ENCODE data around the gene JMJD6.
A peak's percentile ranks its signal among the peaks of the same experiment; 100 is the strongest.

Gene JMJD6

DNA sequence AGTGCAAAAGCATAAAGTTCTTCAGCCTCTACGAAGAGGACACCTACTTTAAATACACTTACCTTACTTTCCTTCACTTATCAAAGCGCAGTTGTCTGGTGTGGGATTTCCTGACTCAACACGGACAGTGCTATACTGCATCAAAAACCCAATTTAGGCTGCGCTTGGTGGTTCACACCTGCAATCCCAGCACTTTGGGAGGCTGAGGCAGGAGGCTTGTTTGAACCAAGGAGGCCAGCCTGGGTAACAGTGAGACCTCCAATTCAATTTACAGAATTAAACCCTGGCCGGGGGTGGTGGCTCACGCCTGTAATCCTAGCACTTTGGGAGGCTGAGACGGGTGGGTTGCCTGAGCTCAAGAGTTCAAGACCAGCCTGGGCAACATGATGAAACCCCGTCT, 4.1 kb downstream of the JMJD6 start:
- DNase-seq = no peak
- no peaks in the 10 kb centered on the region for H3K9me3 ChIP-seq (ENCODE audit: severe bottlenecking)
- no peak overlapping the region for H3K27ac ChIP-seq
- no peaks in the 10 kb centered on the region for H3K27me3 ChIP-seq (ENCODE audit: insufficient read depth, low read depth, severe bottlenecking)
- TF ChIP-seq, protein P1, sequence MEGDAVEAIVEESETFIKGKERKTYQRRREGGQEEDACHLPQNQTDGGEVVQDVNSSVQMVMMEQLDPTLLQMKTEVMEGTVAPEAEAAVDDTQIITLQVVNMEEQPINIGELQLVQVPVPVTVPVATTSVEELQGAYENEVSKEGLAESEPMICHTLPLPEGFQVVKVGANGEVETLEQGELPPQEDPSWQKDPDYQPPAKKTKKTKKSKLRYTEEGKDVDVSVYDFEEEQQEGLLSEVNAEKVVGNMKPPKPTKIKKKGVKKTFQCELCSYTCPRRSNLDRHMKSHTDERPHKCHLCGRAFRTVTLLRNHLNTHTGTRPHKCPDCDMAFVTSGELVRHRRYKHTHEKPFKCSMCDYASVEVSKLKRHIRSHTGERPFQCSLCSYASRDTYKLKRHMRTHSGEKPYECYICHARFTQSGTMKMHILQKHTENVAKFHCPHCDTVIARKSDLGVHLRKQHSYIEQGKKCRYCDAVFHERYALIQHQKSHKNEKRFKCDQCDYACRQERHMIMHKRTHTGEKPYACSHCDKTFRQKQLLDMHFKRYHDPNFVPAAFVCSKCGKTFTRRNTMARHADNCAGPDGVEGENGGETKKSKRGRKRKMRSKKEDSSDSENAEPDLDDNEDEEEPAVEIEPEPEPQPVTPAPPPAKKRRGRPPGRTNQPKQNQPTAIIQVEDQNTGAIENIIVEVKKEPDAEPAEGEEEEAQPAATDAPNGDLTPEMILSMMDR (IDR thresholded peaks at IDR 0.05; ENCODE audit: low read depth, low read length) = no peak
- H3K36me3 ChIP-seq = peaks cover 83% of the 10 kb centered on the region
- no peak overlapping the region for H3K4me3 ChIP-seq (ENCODE audit: low read depth, low read length)

DNA sequence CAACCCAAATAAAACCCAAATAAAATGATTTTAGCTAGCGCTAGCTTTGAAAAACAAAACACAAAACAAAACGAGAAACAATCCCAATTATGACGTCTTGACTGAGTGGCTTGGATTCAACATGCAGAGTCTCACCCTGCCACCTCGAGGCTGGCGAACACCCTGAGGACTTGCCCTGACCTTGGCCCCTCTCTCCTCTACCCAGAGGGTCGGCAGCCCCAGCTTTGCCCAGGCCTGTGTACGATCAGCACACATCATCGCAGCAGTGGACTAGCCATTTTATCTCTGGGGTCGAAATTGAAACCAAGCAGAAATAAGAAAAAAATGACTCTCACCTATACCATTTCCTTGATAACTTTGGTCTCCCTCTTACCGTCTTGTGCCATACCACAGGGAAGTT, 4.9 kb downstream of the JMJD6 start:
- no peak for DNase-seq
- no peak overlapping the region for H3K4me3 ChIP-seq (ENCODE audit: low read depth, low read length)
- peaks cover 91% of the 10 kb centered on the region for H3K36me3 ChIP-seq
- H3K27me3 ChIP-seq (ENCODE audit: insufficient read depth, low read depth, severe bottlenecking) = no peaks in the 10 kb centered on the region
- no peak overlapping the region for H3K27ac ChIP-seq
- H3K9me3 ChIP-seq (ENCODE audit: severe bottlenecking) = no peaks in the 10 kb centered on the region
- TF ChIP-seq, protein P1 (IDR thresholded peaks at IDR 0.05; ENCODE audit: low read depth, low read length) = no peak

DNA sequence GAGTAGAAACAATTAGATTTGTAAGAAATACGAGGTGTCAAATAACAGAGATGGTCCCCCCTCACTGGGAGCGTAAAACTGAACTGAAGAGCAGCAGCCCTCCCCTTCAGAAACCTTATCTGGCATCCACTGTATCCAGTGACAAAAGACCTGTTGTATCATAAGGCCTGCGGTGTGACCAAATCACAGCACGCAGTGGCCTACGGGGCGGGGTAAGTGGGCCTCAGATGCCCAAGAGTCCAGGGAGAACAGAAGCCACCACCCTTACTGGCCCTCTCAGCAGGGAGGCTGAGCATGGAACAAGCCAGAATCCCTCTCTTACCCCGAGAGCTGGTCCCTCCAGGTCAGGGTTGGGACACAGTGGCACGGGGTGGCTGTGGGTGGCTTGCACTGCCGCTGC, 5.5 kb downstream of the JMJD6 start:
- H3K36me3 ChIP-seq = peaks cover 92% of the 10 kb centered on the region
- H3K4me3 ChIP-seq (ENCODE audit: low read depth, low read length) = no peak overlapping the region
- TF ChIP-seq, protein P1 (IDR thresholded peaks at IDR 0.05; ENCODE audit: low read depth, low read length) = no peak
- H3K9me3 ChIP-seq (ENCODE audit: severe bottlenecking) = no peaks in the 10 kb centered on the region
- no peak for DNase-seq
- H3K27me3 ChIP-seq (ENCODE audit: insufficient read depth, low read depth, severe bottlenecking) = no peaks in the 10 kb centered on the region
- no peak overlapping the region for H3K27ac ChIP-seq

DNA sequence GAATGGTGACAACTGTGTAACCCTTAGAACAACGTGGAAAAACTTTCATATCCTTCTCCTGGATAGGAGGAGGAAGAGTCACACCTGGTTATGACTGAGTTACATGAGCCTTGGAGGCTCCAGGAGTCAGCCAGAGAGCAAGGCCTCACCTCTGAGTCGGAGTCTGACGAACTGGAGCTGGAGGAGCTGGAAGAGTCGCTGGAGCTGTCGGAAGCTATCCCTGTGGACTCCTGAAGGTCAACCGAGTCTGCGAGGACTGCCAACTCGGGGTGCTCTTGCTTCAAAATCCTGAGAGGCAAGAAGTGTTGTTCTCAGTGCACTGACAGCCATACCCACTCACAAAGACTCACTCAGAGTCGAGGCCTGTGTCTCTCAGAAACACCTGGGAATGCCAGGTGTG, 6.2 kb downstream of the JMJD6 start:
- H3K36me3 ChIP-seq = peaks cover 96% of the 10 kb centered on the region
- H3K9me3 ChIP-seq (ENCODE audit: severe bottlenecking) = no peaks in the 10 kb centered on the region
- H3K4me3 ChIP-seq (ENCODE audit: low read depth, low read length) = no peak overlapping the region
- no peak for DNase-seq
- H3K27me3 ChIP-seq (ENCODE audit: insufficient read depth, low read depth, severe bottlenecking) = no peaks in the 10 kb centered on the region
- H3K27ac ChIP-seq = no peak overlapping the region
- TF ChIP-seq, protein P1 (IDR thresholded peaks at IDR 0.05; ENCODE audit: low read depth, low read length) = no peak

DNA sequence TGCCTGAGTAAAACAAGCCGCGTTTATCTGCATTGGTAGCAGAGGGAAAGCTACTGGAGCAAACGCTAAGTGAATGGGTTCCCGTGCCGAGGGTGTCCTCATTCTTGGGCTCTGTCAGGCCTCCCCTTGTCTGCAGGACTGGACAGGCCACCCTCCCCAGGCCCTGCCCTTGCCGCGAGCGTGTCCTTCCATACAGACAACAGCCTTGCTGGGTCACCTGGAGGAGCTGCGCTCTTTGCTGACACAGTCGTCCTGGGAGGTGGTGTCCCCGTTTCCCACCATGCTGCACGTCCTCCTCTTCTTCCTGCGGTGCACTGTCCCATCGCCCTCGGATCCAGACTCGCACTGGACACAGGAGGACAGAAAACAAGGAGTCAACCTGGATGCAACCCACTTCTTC, 7.9 kb downstream of the JMJD6 start:
- peaks cover 95% of the 10 kb centered on the region for H3K36me3 ChIP-seq
- H3K4me3 ChIP-seq (ENCODE audit: low read depth, low read length) = no peak overlapping the region
- no peak for DNase-seq
- TF ChIP-seq, protein P1 (IDR thresholded peaks at IDR 0.05; ENCODE audit: low read depth, low read length) = no peak
- no peaks in the 10 kb centered on the region for H3K9me3 ChIP-seq (ENCODE audit: severe bottlenecking)
- no peaks in the 10 kb centered on the region for H3K27me3 ChIP-seq (ENCODE audit: insufficient read depth, low read depth, severe bottlenecking)
- H3K27ac ChIP-seq = no peak overlapping the region

DNA sequence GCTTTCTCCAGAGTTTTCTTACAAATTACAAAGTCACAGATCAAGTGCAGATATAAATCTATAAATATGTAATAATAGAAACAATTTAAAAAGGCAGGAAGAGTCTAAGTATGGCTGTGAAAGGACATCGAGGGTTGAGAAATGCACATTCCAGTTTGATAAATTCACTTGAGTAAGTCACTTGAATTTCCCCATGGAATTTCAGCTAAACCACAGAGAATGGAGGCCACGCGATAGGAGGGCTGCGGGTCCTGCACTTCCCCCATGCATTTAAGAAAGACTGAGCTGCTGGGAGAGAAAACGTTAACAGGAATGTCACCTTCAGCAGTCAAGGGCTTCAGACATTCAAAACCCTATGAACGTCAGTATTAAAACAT, 9.6 kb downstream of the JMJD6 start:
- Histone ChIP-seq H3K27ac (peak overlapping the region; percentile 28), H3K9me3 (ENCODE audit: severe bottlenecking) (no peaks in the 10 kb centered on the region), H3K27me3 (ENCODE audit: insufficient read depth, low read depth, severe bottlenecking) (no peaks in the 10 kb centered on the region), H3K4me3 (ENCODE audit: low read depth, low read length) (no peak overlapping the region), H3K36me3 (peaks cover 91% of the 10 kb centered on the region)
- TF ChIP-seq, protein P1 (IDR thresholded peaks at IDR 0.05; ENCODE audit: low read depth, low read length) = no peak
- no peak for DNase-seq

All from WERI-Rb-1 (cell line).